ENCODE results near the gene LCA5. TPM values are rescaled to one million over a fixed set of nuclear protein-coding genes. Genes with fewer than 3 reads are reported as not detected.

The LCA5 gene
- total RNA-seq, 2 donors from 2014 or later: 4.6 to 7.0 TPM

GRCh38 chr6:79524065-79524464 lies 13.2 kb downstream of the LCA5 start:
- Histone ChIP-seq H3K4me1 (ENCODE audit: control insufficient read depth in 1 of 2, low read depth in 2 of 2) (no peaks in the 10 kb centered on the region), H3K27ac (no peak overlapping the region), H3K36me3 (no peaks in the 10 kb centered on the region), H3K4me3 (no peak overlapping the region), H3K9me3 (no peaks in the 10 kb centered on the region), H3K27me3 (replicated peaks; ENCODE audit: insufficient read depth) (no peaks in the 10 kb centered on the region)
- no peak for TF ChIP-seq CTCF (IDR thresholded peaks at IDR 0.05)
- ATAC-seq (ENCODE audit: insufficient number of reproducible peaks, low FRiP score, low read depth): no peak
- no peak for DNase-seq (ENCODE audit: low spot score)

- ATAC-seq (ENCODE audit: insufficient number of reproducible peaks, low FRiP score, low read depth) (no peak), DNase-seq (ENCODE audit: low spot score) (no peak)
- Histone ChIP-seq H3K9me3 (no peaks in the 10 kb centered on the region), H3K4me1 (ENCODE audit: control insufficient read depth in 1 of 2, low read depth in 2 of 2) (no peaks in the 10 kb centered on the region), H3K27me3 (replicated peaks; ENCODE audit: insufficient read depth) (no peaks in the 10 kb centered on the region), H3K27ac (no peak overlapping the region), H3K36me3 (no peaks in the 10 kb centered on the region), H3K4me3 (no peak overlapping the region)
- TF ChIP-seq CTCF (IDR thresholded peaks at IDR 0.05): no peak
These were observed 14.6 kb downstream of the LCA5 start for GRCh38 chr6:79522609-79523008.

GRCh38 chr6:79520534-79520933 lies 16.7 kb downstream of the LCA5 start:
- no peaks in the 10 kb centered on the region for H3K9me3 ChIP-seq
- no peak overlapping the region for H3K27ac ChIP-seq
- no peak overlapping the region for H3K4me3 ChIP-seq
- no peak for DNase-seq (ENCODE audit: low spot score)
- no peaks in the 10 kb centered on the region for H3K36me3 ChIP-seq
- no peaks in the 10 kb centered on the region for H3K4me1 ChIP-seq (ENCODE audit: control insufficient read depth in 1 of 2, low read depth in 2 of 2)
- TF ChIP-seq CTCF (IDR thresholded peaks at IDR 0.05): no peak
- ATAC-seq (ENCODE audit: insufficient number of reproducible peaks, low FRiP score, low read depth): no peak
- no peaks in the 10 kb centered on the region for H3K27me3 ChIP-seq (replicated peaks; ENCODE audit: insufficient read depth)

- no peak for TF ChIP-seq CTCF (IDR thresholded peaks at IDR 0.05)
- Histone ChIP-seq H3K27me3 (replicated peaks; ENCODE audit: insufficient read depth) (no peaks in the 10 kb centered on the region), H3K36me3 (no peaks in the 10 kb centered on the region), H3K4me3 (no peak overlapping the region), H3K27ac (no peak overlapping the region), H3K4me1 (ENCODE audit: control insufficient read depth in 1 of 2, low read depth in 2 of 2) (no peaks in the 10 kb centered on the region), H3K9me3 (no peaks in the 10 kb centered on the region)
- ATAC-seq (ENCODE audit: insufficient number of reproducible peaks, low FRiP score, low read depth): no peak
- no peak for DNase-seq (ENCODE audit: low spot score)
These were observed 18.4 kb downstream of the LCA5 start for GRCh38 chr6:79518842-79519241.

GRCh38 chr6:79515436-79515835 lies 21.8 kb downstream of the LCA5 start:
- TF ChIP-seq CTCF (IDR thresholded peaks at IDR 0.05): no peak
- Histone ChIP-seq H3K4me1 (ENCODE audit: control insufficient read depth in 1 of 2, low read depth in 2 of 2) (no peaks in the 10 kb centered on the region), H3K27ac (no peak overlapping the region), H3K36me3 (no peaks in the 10 kb centered on the region), H3K9me3 (no peaks in the 10 kb centered on the region), H3K27me3 (replicated peaks; ENCODE audit: insufficient read depth) (no peaks in the 10 kb centered on the region), H3K4me3 (no peak overlapping the region)
- ATAC-seq (ENCODE audit: insufficient number of reproducible peaks, low FRiP score, low read depth) (no peak), DNase-seq (ENCODE audit: low spot score) (no peak)

Measured in thoracic aorta (tissue), 2 donors.